H1 (cell line): ENCODE measurements around the gene OTUD1. TPM values are rescaled to one million over a fixed set of nuclear protein-coding genes. Genes with fewer than 3 reads are reported as not detected.

ENCODE experiments used
- CTCF ChIA-PET: fragments of 300-600 bp; sonication (Branson Sonifier 250); formaldehyde crosslinking; loops from one replicate; lab custom pipeline; 2021; ENCODE audit not compliant: partially characterized antibody; lab: Charles Lee
- POLR2A ChIA-PET: fragments of 300-600 bp; sonication (Branson Sonifier 250); formaldehyde crosslinking; loops from one replicate; lab custom pipeline; 2021; ENCODE audit warnings: inconsistent platforms; ENCODE audit not compliant: partially characterized antibody; lab: Charles Lee
- DNase-seq, 2 experiments: peaks; one replicate each; pipeline versions ENCODE4 v3.0.0 to v3.0.0-alpha.2; 2010 to 2022; ENCODE audit warnings: low spot score in 2 of 2, low read depth in 1 of 2, mixed read lengths in 1 of 2
- FAIRE-seq: peaks from 2 replicates; lab custom pipeline; 2011; peaks lifted over from hg19 to GRCh38; lab: Jason Lieb, UNC
- H2AFZ ChIP-seq: 2 replicates; pipeline ENCODE4 v1.8.1; 2012; ENCODE audit warnings: low read length, inconsistent platforms
- H2AK5ac ChIP-seq: 2 replicates; pipeline ENCODE4 v1.6.1; 2013; ENCODE audit warnings: low read depth, low read length
- H2BK120ac ChIP-seq: replicated peaks from 2 replicates; pipeline ENCODE3; 2013; ENCODE audit warnings: low read depth, low read length, inconsistent platforms
- H2BK12ac ChIP-seq: 2 replicates; pipeline ENCODE4 v1.6.1; 2013; ENCODE audit warnings: low read depth, low read length
- H2BK15ac ChIP-seq: 2 replicates; pipeline ENCODE4 v1.6.1; 2013; ENCODE audit warnings: low read length
- H2BK20ac ChIP-seq: 2 replicates; pipeline ENCODE4 v1.6.1; 2013; ENCODE audit warnings: low read length
- H2BK5ac ChIP-seq: 2 replicates; pipeline ENCODE4 v1.6.1; 2013; ENCODE audit warnings: low read depth, low read length
- H3K14ac ChIP-seq: 2 replicates; pipeline ENCODE4 v1.6.1; 2013; ENCODE audit warnings: inconsistent platforms; ENCODE audit not compliant: insufficient read length
- H3K18ac ChIP-seq: 2 replicates; pipeline ENCODE4 v1.6.1; 2013; ENCODE audit warnings: low read length; ENCODE audit errors: extremely low read depth
- H3K23ac ChIP-seq: 2 replicates; pipeline ENCODE4 v1.6.1; 2013; ENCODE audit warnings: inconsistent platforms; ENCODE audit not compliant: insufficient read length
- H3K23me2 ChIP-seq: 2 replicates; pipeline ENCODE4 v1.6.1; 2013; ENCODE audit warnings: low read depth, low read length
- H3K27ac ChIP-seq: 2 replicates; pipeline ENCODE4 v1.6.1; 2011; ENCODE audit warnings: low read depth, low read length, inconsistent platforms
- H3K27me3 ChIP-seq, 4 experiments: replicated peaks in 1 of 4; 1 replicate in 1 of 4; 2 replicates in 3 of 4; pipeline versions ENCODE4 v1.6.1 to v1.8.1; 2011 to 2013; ENCODE audit warnings: low read length in 3 of 4, mild to moderate bottlenecking in 3 of 4, inconsistent platforms in 2 of 4, mixed read lengths in 2 of 4, moderate library complexity in 1 of 4; ENCODE audit not compliant: control insufficient read depth in 3 of 4, insufficient read depth in 3 of 4; ENCODE audit errors: extremely low read depth in 1 of 4
- H3K36me3 ChIP-seq, 4 experiments: 2 replicates each; pipeline versions ENCODE4 v1.6.1 to v1.8.1; 2011 to 2013; ENCODE audit warnings: mild to moderate bottlenecking in 4 of 4, low read length in 3 of 4, moderate library complexity in 2 of 4, control low read depth in 1 of 4, inconsistent platforms in 1 of 4; ENCODE audit not compliant: insufficient read depth in 4 of 4, control insufficient read depth in 2 of 4
- H3K4ac ChIP-seq: replicated peaks from 2 replicates; pipeline ENCODE3; 2013; ENCODE audit warnings: low read length, low read depth, mixed read lengths, inconsistent platforms; ENCODE audit not compliant: insufficient read length
- H3K4me1 ChIP-seq, 4 experiments: replicated peaks in 1 of 4; 1 replicate in 1 of 4; 2 replicates in 3 of 4; pipeline versions ENCODE4 v1.6.1 to v1.8.1; 2011 to 2013; ENCODE audit warnings: low read length in 3 of 4, inconsistent platforms in 2 of 4, mixed read lengths in 1 of 4; ENCODE audit not compliant: insufficient read depth in 4 of 4, control insufficient read depth in 3 of 4
- H3K4me2 ChIP-seq, 2 experiments: 2 replicates each; pipeline versions ENCODE4 v1.6.1 to v1.8.1; 2011 to 2013; ENCODE audit warnings: low read depth in 2 of 2, low read length in 2 of 2, control low read depth in 1 of 2, inconsistent platforms in 1 of 2, mild to moderate bottlenecking in 1 of 2; ENCODE audit not compliant: insufficient read depth in 1 of 2
- H3K4me3 ChIP-seq, 4 experiments: fragments of 200-600, 300-600 bp in 1 of 4; sonication (generic), shearing (Covaris generic), sonication (Bioruptor Twin) in 1 of 4; 2 replicates each; pipeline versions ENCODE4 v1.5.1 to v1.8.1; 2011 to 2016; ENCODE audit warnings: low read length in 4 of 4, low read depth in 3 of 4, control low read depth in 2 of 4, inconsistent platforms in 2 of 4, mild to moderate bottlenecking in 2 of 4, mixed read lengths in 1 of 4, moderate library complexity in 1 of 4; ENCODE audit not compliant: insufficient read depth in 2 of 4; ENCODE audit errors: extremely low read depth in 1 of 4
- H3K56ac ChIP-seq: replicated peaks from 2 replicates; pipeline ENCODE3; 2013; ENCODE audit warnings: low read depth, mild to moderate bottlenecking, mixed read lengths, low read length, inconsistent platforms; ENCODE audit not compliant: insufficient read length
- H3K79me1 ChIP-seq: 2 replicates; pipeline ENCODE4 v1.6.1; 2013; ENCODE audit warnings: low read depth, low read length, control low read depth
- H3K79me2 ChIP-seq, 2 experiments: 2 replicates each; pipeline versions ENCODE4 v1.6.1 to v1.8.1; 2012 to 2013; ENCODE audit warnings: low read length in 2 of 2, mild to moderate bottlenecking in 2 of 2, inconsistent platforms in 1 of 2; ENCODE audit not compliant: insufficient read depth in 2 of 2, control insufficient read depth in 1 of 2
- H3K9ac ChIP-seq, 4 experiments: replicated peaks in 1 of 4; 1 replicate in 1 of 4; 2 replicates in 3 of 4; pipeline versions ENCODE4 v1.6.1 to v1.8.1; 2011 to 2013; ENCODE audit warnings: low read depth in 3 of 4, low read length in 3 of 4, control low read depth in 2 of 4, mild to moderate bottlenecking in 2 of 4, moderate library complexity in 2 of 4, inconsistent platforms in 1 of 4; ENCODE audit errors: extremely low read depth in 1 of 4
- H3K9me3 ChIP-seq, 2 experiments: 2 replicates each; pipeline versions ENCODE4 v1.6.1 to v1.8.1; 2012 to 2013; ENCODE audit warnings: mild to moderate bottlenecking in 2 of 2, moderate library complexity in 2 of 2, control low read depth in 1 of 2, inconsistent platforms in 1 of 2, low read depth in 1 of 2, low read length in 1 of 2, mixed read lengths in 1 of 2; ENCODE audit not compliant: insufficient read depth in 2 of 2
- H4K20me1 ChIP-seq, 2 experiments: replicated peaks in 1 of 2; 2 replicates each; pipeline versions ENCODE3 to v1.8.1; 2011 to 2013; ENCODE audit warnings: inconsistent platforms in 2 of 2, low read length in 2 of 2, mild to moderate bottlenecking in 1 of 2; ENCODE audit not compliant: insufficient read depth in 2 of 2, control insufficient read depth in 1 of 2
- H4K5ac ChIP-seq: 2 replicates; pipeline ENCODE4 v1.6.1; 2013; ENCODE audit warnings: low read length, low read depth, mixed read lengths, inconsistent platforms; ENCODE audit not compliant: insufficient read length
- H4K8ac ChIP-seq: 2 replicates; pipeline ENCODE4 v1.8.0; 2013; ENCODE audit warnings: mild to moderate bottlenecking, moderate library complexity, low read length, inconsistent platforms; ENCODE audit not compliant: insufficient read depth; ENCODE audit errors: extremely low read depth
- H4K91ac ChIP-seq: replicated peaks from 2 replicates; pipeline ENCODE3; 2013; ENCODE audit warnings: low read length, mixed read lengths, inconsistent platforms; ENCODE audit not compliant: insufficient read length
- ASH2L ChIP-seq: fragments of 200-600, 300-600 bp; sonication (generic); IDR thresholded peaks from one replicate; pipeline ENCODE4 v1.7.1; 2017; ENCODE audit warnings: low read length
- CBX8 ChIP-seq: fragments of 300-800, 300-1000 bp; sonication (generic); IDR thresholded peaks from 2 replicates; pipeline ENCODE4 v1.7.1; 2016; ENCODE audit warnings: low read depth, low read length, borderline replicate concordance
- JUN ChIP-seq: IDR thresholded peaks from 2 replicates; pipeline ENCODE4 v1.6.1; 2011; ENCODE audit warnings: low read depth, mild to moderate bottlenecking, improper control_type of control experiment, low read length
- MAX ChIP-seq: IDR thresholded peaks from 2 replicates; pipeline ENCODE4 v1.6.1; 2012; ENCODE audit warnings: inconsistent platforms
- SAP30 ChIP-seq: fragments of 300-600 bp; sonication (generic); IDR thresholded peaks from 2 replicates; pipeline ENCODE4 v1.7.1; 2012; ENCODE audit warnings: low read length, moderate library complexity, mild to moderate bottlenecking, inconsistent platforms; ENCODE audit not compliant: insufficient read depth, insufficient replicate concordance
- SP4 ChIP-seq: IDR thresholded peaks from 2 replicates; pipeline ENCODE4 v1.6.1; 2012; ENCODE audit warnings: low read length, inconsistent platforms
- ZNF274 ChIP-seq: IDR thresholded peaks from 2 replicates; pipeline ENCODE4 v1.7.0; 2012; ENCODE audit warnings: low read length, borderline replicate concordance; ENCODE audit errors: extremely low read depth
- WGBS, 2 experiments: shearing (Covaris generic) in 1 of 2; methylation state at CpG; one replicate each; pipeline versions ENCODE4 v1.1.6 to v1.1.7; 2013 to 2015; ENCODE audit warnings: low lambda C conversion rate in 2 of 2, mixed read lengths in 2 of 2, inconsistent platforms in 1 of 2, low coverage in 1 of 2, missing lambda C conversion rate in 1 of 2; ENCODE audit not compliant: insufficient replicate concordance in 2 of 2, insufficient coverage in 1 of 2, insufficient read length in 1 of 2; ENCODE audit errors: extremely low coverage in 1 of 2, missing lambda C conversion rate in 1 of 2; 5-methylcytosine and 5-hydroxymethylcytosine counted together
- polyA plus RNA-seq, 7 experiments: library from polyadenylated mRNA; depleted of rRNA in 3 of 7; stranded (reverse) in 5 of 7; unstranded in 2 of 7; fragments of >200 nt in 5 of 7; fragments of 200-250 nt in 2 of 7; gene quantifications; 1 replicate in 5 of 7; 2 replicates in 1 of 7; 4 replicates in 1 of 7; pipeline versions ENCODE4 v1.2.1 to v1.2.3, GENCODE V29; 2011 to 2013; ENCODE audit warnings: missing spikeins in 2 of 7, mixed read lengths in 2 of 7
- total RNA-seq: library from RNA; stranded (reverse); fragmentation: NEBNext Ultra II Directional; extraction: Animal tissue kit (Norgen Biotek cat#: 25700); gene quantifications from 2 replicates; pipeline ENCODE4 v1.2.1, GENCODE V29; 2021

Gene OTUD1
- total and polyA plus RNA-seq, 2 of the 8 experiments (the other 6 are each of a cell fraction or from before 2014, with no cell fraction given) = 1.3 to 7.1 TPM

GRCh38 chr10:23404461-23404980, 34.4 kb upstream of the OTUD1 start:
- Histone ChIP-seq H3K4me1 (peaks cover 0 to 3% (median 2%) of the 10 kb centered on the region in 4 experiments; a peak in 2 of 7 replicates), H3K4ac (no peak overlapping the region), H2AK5ac (no peak overlapping the region), H2AFZ (no peak overlapping the region), H3K23ac (no peak overlapping the region), H3K36me3 (no peaks in the 10 kb centered on the region), H3K14ac (no peak overlapping the region), H3K18ac (no peak overlapping the region), H3K79me1 (no peaks in the 10 kb centered on the region), H2BK12ac (no peak overlapping the region), H3K79me2 (no peaks in the 10 kb centered on the region), H3K4me3 (no peak overlapping the region), H2BK120ac (no peak overlapping the region), H3K9me3 (no peaks in the 10 kb centered on the region), H4K8ac (no peak overlapping the region), H3K27me3 (no peaks in the 10 kb centered on the region), H3K4me2 (no peak overlapping the region), H2BK5ac (no peak overlapping the region), H3K23me2 (no peaks in the 10 kb centered on the region), H4K20me1 (no peaks in the 10 kb centered on the region), H3K27ac (no peak overlapping the region), H3K9ac (no peak overlapping the region), H3K56ac (no peak overlapping the region), H4K91ac (no peak overlapping the region), H2BK20ac (no peak overlapping the region), H2BK15ac (no peak overlapping the region), H4K5ac (no peak overlapping the region)
- WGBS, 2 experiments = 81% methylated on average over 5 of the region's 5 CpGs; no CpG with 5 or more reads in 1 of the 2 experiments
- FAIRE-seq (no peak), DNase-seq (no peak)
- ChIA-PET POLR2A (no interaction called here), CTCF (interaction anchor here (1.1 to 2.6 kb wide), 2 partner anchors 9 to 37 kb away, joined by 3 to 7 read pairs; no protein-coding TSS in a partner anchor)
- TF ChIP-seq JUN (no peak), SAP30 (no peak), SP4 (no peak), ASH2L (no peak), ZNF274 (no peak), CBX8 (no peak), MAX (no peak)
